GM21619 (cell line): ENCODE measurements around the gene ANKMY1.

Source experiments
- ATAC-seq: cut with Tn5 transposase; IDR thresholded peaks from one replicate; pipeline ENCODE4 v1.9.1; 2021; ENCODE audit not compliant: unreplicated experiment

The ANKMY1 gene

DNA sequence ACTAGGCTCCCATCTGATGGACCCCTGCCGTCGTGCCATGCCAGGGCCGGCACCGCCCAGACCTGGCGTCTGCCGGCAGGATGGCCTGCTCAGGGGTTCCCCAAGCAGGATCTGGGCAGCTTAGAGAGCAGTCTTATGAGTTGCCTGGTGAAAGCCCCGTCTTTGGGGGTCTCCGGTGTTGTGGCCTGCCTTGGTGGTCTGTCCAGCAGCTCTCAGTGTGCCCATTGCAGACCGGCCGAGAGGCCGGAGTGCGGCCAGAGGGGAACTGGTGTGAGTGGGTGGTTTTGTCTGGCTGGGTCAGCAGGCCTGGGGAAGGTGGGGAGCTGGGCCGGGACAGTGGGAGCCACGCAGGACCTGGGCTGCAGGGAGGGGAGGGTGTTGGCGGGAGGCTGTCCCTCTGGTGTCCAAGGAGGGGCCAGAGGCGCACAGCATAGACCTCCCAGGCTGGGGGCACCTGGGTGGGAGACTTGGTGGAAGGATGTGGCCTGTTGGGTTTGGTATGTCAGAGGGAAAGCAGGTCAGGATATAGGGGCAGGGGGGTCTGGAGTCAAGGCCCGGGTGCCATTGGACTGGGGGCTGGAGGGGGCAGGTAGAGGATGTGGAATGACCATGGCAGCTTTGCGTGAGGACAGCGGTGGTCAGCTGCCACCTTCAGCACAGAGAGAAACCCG, 105.9 kb downstream of the ANKMY1 start:
- no peak for ATAC-seq

- no peak for ATAC-seq
These were observed 106.6 kb downstream of the ANKMY1 start for GRCh38 chr2:240451108-240451611.

GRCh38 chr2:240450532-240451107, 107.2 kb downstream of the ANKMY1 start:
- no peak for ATAC-seq

GRCh38 chr2:240449764-240450531, 107.8 kb downstream of the ANKMY1 start:
- ATAC-seq, result no peak

GRCh38 chr2:240448387-240449274, 109.2 kb downstream of the ANKMY1 start:
- ATAC-seq, result no peak

- no peak for ATAC-seq
These were observed 109.9 kb downstream of the ANKMY1 start for GRCh38 chr2:240447934-240448333.

- no peak for ATAC-seq
These were observed 110.5 kb downstream of the ANKMY1 start for GRCh38 chr2:240447331-240447730.

- ATAC-seq, result no peak
These were observed 111.1 kb downstream of the ANKMY1 start for GRCh38 chr2:240446664-240447175.

GRCh38 chr2:240445961-240446663, 111.7 kb downstream of the ANKMY1 start:
- no peak for ATAC-seq

DNA sequence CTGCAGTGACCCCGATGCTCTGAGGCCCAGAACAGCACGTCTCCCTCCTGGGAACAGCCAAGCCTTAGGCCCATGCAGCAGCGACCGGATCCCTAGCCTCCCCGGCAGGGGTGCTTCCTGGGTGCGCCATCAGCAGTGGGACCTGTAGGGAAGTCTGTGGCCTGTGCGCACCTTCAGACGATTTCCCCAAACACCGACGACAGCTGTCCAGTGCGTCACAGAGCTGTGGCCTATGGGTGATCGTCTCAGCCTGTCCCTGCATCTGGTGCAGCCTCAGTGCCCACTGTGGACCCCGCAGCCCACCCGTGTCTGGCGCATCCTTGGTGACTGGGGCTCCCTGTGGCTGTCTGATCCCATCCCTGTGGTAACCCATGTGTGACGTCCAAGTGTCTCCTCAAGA, 113.3 kb downstream of the ANKMY1 start:
- no peak for ATAC-seq

- no peak for ATAC-seq
These were observed 113.9 kb downstream of the ANKMY1 start for GRCh38 chr2:240443891-240444301.

GRCh38 chr2:240442891-240443715, 114.7 kb downstream of the ANKMY1 start:
- ATAC-seq, result no peak

DNA sequence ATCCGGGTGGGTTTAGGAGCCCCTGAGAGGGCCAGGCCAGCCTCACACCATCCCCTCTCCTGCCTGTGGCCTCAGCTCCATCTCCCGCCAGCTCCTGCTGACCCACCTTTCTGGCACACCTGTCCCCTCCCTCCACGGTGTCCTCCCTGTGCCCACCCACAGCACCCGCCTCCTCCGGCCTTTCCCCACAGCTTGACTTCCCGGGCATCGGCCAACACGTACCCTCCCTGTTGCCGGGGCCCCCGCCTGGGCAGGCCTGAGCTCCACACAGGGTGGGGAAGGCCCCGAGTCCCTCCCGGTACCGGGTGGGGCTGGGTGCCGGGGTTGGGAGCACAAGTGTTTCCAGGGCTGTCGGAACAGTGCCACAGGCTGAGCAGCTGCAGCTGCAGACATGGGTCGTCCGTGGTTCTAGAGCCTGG, 115.8 kb downstream of the ANKMY1 start:
- no peak for ATAC-seq

DNA sequence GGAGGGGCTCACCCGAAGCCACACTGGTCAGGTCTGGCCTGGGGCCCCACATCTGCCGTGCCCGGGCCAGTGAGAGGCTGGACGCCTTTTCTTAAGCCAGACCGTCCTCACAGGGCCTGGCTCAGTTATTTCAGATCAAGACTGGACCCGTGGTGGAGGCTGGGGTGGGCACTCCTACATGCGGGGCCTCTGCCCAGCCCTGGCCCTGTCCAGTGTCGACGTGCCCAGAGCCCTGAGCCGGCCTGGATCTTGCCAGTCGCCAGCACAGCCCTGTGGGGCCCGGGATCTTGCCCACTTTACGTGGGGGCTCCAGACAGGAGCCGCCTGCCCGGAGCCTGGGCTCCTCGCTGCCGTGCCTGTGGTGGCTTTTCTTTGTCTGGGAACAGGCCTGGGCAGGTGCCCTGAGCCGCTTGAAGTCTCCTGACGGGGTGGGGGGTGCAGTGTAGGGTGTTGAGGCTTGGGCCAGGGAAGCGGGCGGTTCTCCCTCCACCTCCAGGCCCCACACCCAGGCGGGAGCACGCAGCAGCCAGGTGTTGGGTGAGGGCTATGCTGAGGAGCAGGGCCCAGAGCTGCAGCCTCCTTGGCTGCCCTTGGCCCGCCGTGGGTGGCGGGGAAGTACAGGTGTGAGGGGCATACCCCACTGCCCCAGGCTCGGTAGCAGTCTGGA, 116.3 kb downstream of the ANKMY1 start:
- no peak for ATAC-seq

DNA sequence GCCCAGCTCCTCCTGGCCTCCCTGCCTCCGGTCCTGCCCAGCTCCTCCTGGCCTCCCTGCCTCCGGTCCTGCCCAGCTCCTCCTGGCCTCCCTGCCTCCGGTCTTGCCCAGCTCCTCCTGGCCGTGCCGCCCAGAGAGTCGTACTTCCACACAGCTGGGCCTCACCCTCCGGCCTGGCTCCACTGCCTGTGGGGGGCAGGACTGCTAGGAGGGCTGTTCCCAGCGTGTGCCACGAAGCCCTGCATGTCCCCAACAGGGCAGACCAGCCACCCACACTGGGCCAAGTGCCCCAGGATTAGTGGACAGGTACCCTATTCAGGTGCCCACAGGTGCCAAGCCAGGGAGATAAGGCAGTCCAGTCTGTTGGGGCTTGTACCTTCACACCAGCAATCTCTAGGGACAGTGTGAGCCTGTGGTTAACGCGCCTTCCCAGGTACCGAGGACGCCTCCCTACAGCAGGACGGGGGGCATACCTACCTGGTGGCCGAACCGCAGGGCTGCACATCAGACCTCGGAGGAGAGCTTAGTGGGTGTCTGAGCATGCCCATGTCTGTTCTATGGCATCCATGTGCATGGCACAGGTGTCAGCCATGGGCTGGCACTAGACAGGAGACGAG, 117.0 kb downstream of the ANKMY1 start:
- no peak for ATAC-seq

- no peak for ATAC-seq
These were observed 117.5 kb downstream of the ANKMY1 start for GRCh38 chr2:240440251-240440650.

DNA sequence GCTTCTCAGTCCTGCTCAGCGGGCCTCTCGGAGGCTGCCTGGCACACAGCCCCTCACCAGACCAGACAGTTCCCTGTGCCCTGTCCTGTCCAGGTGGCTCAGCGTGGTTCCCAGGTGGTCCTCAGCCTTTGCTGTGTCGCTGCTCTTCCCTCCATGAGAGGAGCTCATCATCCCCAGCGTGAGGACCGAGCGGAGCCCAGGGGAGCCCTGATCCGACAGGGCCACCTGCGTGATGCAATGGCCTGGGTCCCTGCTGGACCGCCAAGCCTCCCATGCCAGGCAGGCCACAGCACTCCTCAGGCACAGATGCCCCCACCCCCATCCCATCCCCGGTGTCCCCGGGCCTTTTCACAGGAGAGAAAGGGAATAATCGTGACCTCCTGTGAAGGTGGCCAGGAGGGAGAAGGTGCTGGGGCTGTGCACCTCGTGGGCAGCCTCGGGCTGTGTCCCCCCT, 118.1 kb downstream of the ANKMY1 start:
- no peak for ATAC-seq
